Memory B cell (primary cell): ENCODE results near the gene TSSK3.
A peak's percentile ranks its signal among the peaks of the same experiment; 100 is the strongest.

Experiments
- ATAC-seq: fragments of 150-1000 bp; cut with Tn5 transposase; 2 replicates; pipeline ENCODE4 v1.10.0; 2021; ENCODE audit warnings: low read depth, mild to moderate bottlenecking, moderate library complexity
- DNase-seq, 2 donors: peaks; one replicate each; pipeline ENCODE4 v3.0.0; 2022; ENCODE audit warnings: low spot score in 2 of 2
- H3K27ac Mint-ChIP-seq: one replicate; pipeline ENCODE4 v1.8.0; 2022; ENCODE audit warnings: mild to moderate bottlenecking, moderate library complexity, mixed read lengths
- H3K27me3 Mint-ChIP-seq: one replicate; pipeline ENCODE4 v1.8.0; 2022; ENCODE audit warnings: mixed read lengths
- H3K36me3 Mint-ChIP-seq: one replicate; pipeline ENCODE4 v1.8.0; 2022; ENCODE audit warnings: mild to moderate bottlenecking, mixed read lengths
- H3K4me1 Mint-ChIP-seq: one replicate; pipeline ENCODE4 v1.8.0; 2022; ENCODE audit warnings: mixed read lengths
- H3K4me3 Mint-ChIP-seq: one replicate; pipeline ENCODE4 v1.8.0; 2022; ENCODE audit warnings: mild to moderate bottlenecking, moderate library complexity, mixed read lengths
- H3K9me3 Mint-ChIP-seq: one replicate; pipeline ENCODE4 v1.8.0; 2022; ENCODE audit warnings: mixed read lengths

Gene TSSK3

DNA sequence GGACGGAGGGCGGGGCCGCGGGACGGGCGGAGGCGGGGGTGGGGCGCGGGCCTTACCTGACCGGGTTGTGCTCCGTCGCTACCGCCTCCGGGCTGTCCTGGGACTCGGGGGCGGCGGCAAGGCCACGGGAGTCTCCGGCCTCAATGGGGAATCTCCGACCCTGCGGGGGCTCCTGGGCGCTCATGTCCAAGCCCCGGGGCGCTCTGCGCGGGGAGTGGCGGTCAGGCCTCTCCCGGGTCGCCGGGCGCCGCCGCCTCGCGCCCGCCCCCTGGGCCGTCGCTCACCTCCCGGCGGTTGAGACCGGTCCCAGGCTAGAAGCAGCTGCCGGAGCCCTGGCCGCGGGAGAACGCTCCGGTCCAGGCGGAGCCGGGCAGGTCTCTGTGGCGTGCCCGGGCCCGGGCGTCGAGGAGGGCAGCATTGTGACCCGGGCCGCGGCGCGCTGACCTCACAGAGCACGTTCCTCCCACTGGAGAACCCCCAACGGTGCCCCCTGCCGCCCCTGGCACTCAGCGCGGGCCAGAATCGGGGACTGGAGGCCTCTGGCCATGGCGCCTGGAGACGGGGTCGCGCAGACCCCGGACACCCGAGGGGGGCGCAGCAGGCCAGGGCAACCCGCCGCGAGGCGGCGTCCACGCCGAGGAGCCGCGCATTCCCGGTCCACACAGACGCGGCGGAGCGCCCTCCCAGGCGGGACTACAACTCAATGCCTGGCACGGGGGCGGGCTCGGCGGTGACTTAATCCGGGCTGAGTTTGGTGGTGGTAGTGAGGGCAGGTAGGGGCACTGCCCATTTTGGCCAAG, 465 bp upstream of the TSSK3 start:
- ATAC-seq, result peak; percentile 28
- Mint-ChIP-seq H3K4me3 (peak overlapping the region; percentile 61), H3K27me3 (no peaks in the 10 kb centered on the region), H3K27ac (peak overlapping the region; percentile 40), H3K4me1 (peaks cover 17% of the 10 kb centered on the region), H3K36me3 (peaks cover 10% of the 10 kb centered on the region), H3K9me3 (no peaks in the 10 kb centered on the region)
- peak in 1 of 2 donors; percentile 44 for DNase-seq

DNA sequence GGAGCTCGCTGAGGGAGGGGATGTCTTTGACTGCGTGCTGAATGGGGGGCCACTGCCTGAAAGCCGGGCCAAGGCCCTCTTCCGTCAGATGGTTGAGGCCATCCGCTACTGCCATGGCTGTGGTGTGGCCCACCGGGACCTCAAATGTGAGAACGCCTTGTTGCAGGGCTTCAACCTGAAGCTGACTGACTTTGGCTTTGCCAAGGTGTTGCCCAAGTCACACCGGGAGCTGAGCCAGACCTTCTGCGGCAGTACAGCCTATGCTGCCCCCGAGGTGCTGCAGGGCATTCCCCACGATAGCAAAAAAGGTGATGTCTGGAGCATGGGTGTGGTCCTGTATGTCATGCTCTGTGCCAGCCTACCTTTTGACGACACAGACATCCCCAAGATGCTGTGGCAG, 1.4 kb downstream of the TSSK3 start:
- ATAC-seq, result no peak

DNA sequence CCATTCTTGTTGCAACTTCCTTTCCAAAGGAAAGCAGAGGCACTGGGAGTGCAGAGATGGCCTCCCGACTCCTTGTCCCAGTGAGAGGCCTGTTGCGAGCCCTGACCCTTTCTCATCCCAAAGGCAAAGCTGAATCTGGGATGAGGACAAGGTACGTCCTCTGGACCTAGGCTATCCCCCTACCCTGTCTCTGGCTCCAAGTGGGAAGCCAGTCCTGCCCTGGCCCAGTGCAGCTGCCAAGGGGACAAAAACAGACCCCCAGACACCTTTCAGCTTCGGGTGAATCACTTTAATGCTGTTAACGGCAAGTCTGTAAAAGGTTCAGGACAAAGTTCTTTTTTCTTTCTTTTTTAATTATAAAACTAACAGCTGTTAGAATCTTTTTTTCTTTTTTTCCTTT, 2.5 kb downstream of the TSSK3 start:
- no peaks in the 10 kb centered on the region for H3K27me3 Mint-ChIP-seq
- H3K36me3 Mint-ChIP-seq, result peaks cover 13% of the 10 kb centered on the region
- no peak overlapping the region for H3K27ac Mint-ChIP-seq
- no peak overlapping the region for H3K4me3 Mint-ChIP-seq
- no peaks in the 10 kb centered on the region for H3K9me3 Mint-ChIP-seq
- peaks cover 10% of the 10 kb centered on the region for H3K4me1 Mint-ChIP-seq
- no peak for DNase-seq
- no peak for ATAC-seq

More for the DNA sequence above, 1.4 kb downstream of the TSSK3 start:
- Mint-ChIP-seq H3K9me3 (no peaks in the 10 kb centered on the region), H3K4me3 (no peak overlapping the region), H3K4me1 (peaks cover 17% of the 10 kb centered on the region), H3K36me3 (peaks cover 12% of the 10 kb centered on the region), H3K27me3 (no peaks in the 10 kb centered on the region), H3K27ac (no peak overlapping the region)
- no peak for DNase-seq

DNA sequence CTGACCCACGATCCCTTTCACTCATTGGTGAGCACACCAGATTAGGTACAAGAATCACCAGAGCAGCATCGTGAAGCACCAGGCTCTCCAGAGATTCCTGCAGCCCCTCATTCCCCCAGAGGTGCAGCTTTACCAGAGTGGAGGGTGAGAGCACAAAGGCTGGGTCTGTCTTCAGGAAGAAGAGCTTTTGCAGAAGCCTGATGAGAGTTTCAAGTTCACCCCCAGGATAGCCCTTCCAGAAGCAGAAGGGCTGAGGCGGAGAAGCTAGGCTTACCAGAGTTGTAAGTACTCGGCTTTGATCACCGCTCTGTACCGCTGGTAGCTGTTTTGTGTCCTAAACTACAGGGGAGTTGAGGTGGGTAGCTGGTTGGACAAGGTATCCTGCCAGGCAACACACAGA, 3.1 kb downstream of the TSSK3 start:
- no peak for DNase-seq
- Mint-ChIP-seq H3K27ac (no peak overlapping the region), H3K4me3 (no peak overlapping the region), H3K4me1 (peaks cover 8% of the 10 kb centered on the region), H3K27me3 (no peaks in the 10 kb centered on the region), H3K36me3 (peaks cover 13% of the 10 kb centered on the region), H3K9me3 (no peaks in the 10 kb centered on the region)
- no peak for ATAC-seq

DNA sequence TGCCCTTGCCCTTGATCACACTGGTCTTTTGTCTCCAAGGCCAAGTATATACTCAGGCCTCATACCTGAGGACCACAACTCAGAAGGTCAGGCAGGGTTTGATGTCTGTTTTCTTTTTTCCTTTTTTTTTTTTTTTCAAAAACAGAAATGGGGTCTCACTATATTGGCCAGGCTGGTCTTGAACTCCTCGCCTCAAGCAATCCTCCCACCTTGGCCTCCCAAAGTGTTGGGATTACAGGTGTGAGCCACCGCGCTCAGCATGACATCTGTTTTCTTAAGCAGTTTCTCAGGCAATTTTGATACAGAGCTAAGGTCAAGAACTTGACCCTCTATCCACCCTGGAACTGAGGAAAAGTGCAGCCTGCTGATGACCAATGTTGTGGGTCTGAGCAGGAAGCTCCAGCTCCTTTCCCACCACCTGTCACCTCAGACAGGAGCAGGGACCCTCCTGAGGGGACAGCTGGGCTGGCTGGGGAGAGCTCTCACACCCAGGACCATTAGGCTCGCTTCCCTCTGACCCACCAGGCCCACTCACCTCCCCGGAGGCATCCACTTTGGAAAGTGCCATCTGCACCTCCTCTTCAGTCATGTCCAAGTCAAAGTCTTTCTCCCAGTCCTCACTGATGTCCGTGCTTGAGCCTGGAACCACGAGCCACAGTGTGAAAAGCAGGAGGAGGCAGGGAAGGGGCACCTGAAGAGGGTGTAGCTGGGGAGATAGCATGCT, 5.7 kb downstream of the TSSK3 start:
- no peak overlapping the region for H3K4me3 Mint-ChIP-seq
- H3K36me3 Mint-ChIP-seq, result peaks cover 18% of the 10 kb centered on the region
- H3K27me3 Mint-ChIP-seq, result no peaks in the 10 kb centered on the region
- DNase-seq (no peak), ATAC-seq (no peak)
- H3K27ac Mint-ChIP-seq, result no peak overlapping the region
- peaks cover 16% of the 10 kb centered on the region for H3K4me1 Mint-ChIP-seq
- no peaks in the 10 kb centered on the region for H3K9me3 Mint-ChIP-seq

DNA sequence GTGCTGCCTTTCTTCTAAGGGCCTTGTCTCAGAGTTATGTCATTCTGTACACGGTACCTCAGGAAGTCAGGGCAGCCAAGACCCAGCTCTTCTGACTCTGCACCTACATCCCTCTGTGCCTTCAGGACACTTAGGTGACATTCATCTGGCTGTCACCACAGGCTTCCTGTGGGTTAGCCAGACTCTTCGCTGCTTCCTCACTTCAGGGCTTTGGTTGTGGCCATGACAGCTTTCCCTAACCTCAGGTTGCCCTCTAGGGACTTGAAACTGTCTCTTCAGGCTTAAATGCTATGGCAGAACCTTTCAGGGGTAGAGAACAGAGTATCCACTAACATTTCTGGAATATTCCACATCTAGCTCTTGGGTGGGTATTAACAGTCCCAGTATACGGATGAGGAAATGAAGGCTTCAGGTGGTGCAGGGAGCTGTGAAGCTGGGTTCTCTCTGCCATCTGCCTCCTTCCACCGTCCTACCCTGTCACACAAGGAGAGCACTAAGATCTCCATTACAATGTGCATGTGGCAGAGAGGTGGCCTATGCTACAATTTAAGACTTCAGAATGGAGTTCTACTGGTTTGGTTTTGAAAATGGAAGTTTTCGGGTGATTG, 9.9 kb downstream of the TSSK3 start:
- H3K36me3 Mint-ChIP-seq, result peaks cover 27% of the 10 kb centered on the region
- DNase-seq (no peak), ATAC-seq (peak; percentile 87)
- no peaks in the 10 kb centered on the region for H3K9me3 Mint-ChIP-seq
- H3K4me1 Mint-ChIP-seq, result peaks cover 17% of the 10 kb centered on the region
- H3K27me3 Mint-ChIP-seq, result no peaks in the 10 kb centered on the region
- H3K27ac Mint-ChIP-seq, result peak overlapping the region; percentile 8
- no peak overlapping the region for H3K4me3 Mint-ChIP-seq

DNA sequence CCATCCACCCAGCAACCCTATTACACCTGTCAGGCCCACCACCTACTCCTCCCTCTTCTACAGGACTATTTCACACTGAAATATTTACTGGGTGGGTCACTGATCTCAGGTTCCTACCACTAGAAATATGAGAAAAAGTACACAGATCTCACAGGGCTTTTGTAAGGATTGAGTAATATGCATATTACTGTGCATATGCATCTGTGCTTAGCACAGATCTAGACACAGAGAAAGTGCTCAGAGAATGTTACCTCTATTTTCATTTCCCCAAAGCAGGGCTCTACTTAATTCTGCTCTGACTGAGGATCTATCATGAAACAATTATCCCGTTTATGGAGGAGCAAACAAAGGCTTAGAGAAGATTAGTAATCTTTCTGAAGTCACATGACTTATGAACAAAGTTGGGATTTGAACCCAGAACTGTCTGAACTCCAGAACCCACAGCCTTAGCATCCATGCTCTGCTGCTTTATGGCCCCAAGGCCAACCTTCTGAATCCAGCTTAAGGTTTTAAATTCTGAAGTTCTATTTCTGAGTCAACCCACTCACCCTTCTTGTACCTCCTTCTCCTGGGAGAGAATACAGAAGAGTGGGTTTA, 11.8 kb downstream of the TSSK3 start:
- no peaks in the 10 kb centered on the region for H3K9me3 Mint-ChIP-seq
- H3K4me3 Mint-ChIP-seq, result no peak overlapping the region
- H3K27ac Mint-ChIP-seq, result peak overlapping the region; percentile 41
- no peak for DNase-seq
- peaks cover 36% of the 10 kb centered on the region for H3K36me3 Mint-ChIP-seq
- H3K4me1 Mint-ChIP-seq, result peaks cover 17% of the 10 kb centered on the region
- no peaks in the 10 kb centered on the region for H3K27me3 Mint-ChIP-seq
- ATAC-seq, result no peak

DNA sequence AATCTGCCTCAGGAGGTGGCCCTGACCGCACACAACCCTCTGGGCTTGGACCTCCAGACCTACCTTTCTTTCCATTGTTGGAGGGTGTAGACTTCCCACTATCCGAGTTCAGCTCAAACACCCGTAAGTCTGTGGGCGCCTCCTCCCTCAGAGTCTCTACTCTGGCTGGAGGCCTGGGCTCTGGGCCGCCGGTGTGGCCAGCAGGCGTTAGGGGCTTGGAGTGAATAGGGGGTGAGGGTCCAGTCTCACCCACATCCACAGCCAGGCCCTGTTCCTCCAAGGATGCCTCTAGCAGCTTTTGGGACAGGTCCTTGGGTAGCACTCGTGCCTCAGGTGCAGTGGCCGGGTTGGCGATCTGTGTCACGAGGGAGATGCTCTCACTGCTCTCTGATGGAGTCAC, 13.9 kb downstream of the TSSK3 start:
- no peak for DNase-seq
- Mint-ChIP-seq H3K4me3 (no peak overlapping the region), H3K4me1 (peaks cover 17% of the 10 kb centered on the region), H3K27ac (no peak overlapping the region), H3K36me3 (peaks cover 47% of the 10 kb centered on the region), H3K9me3 (no peaks in the 10 kb centered on the region), H3K27me3 (no peaks in the 10 kb centered on the region)
- no peak for ATAC-seq

DNA sequence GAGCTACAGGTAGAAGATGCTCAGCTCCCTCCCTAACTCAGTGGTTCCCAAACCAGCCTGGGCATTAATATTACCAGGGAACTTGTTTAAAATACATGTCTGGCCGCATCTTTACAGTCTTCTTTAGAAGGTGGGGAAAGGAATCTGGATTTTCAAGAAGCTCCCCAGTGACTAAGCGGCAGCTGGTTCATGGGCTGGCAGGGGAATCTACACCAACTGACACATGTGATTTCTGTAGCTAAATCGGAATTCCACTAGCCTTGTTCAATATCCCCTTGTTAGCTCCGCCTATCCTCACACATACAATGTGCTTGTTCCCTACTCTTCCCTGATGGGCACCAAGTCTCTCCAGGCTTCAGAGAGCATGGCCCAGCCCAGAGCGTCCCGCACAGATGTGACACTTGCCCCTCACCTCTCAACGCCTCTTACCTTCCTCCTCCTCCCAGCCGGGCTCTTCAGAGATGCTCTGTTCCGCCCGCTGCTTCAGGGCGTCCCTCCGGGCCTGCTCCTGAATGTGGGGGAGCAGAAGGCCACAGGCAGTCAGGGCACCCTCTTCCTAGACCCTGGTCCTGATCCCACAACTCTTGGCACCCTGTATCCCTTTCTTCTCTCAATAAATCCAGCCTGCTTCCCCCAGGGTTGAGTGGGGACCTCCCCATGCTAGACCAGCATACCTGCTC, 15.3 kb downstream of the TSSK3 start:
- H3K27me3 Mint-ChIP-seq, result no peaks in the 10 kb centered on the region
- no peak for ATAC-seq
- H3K4me1 Mint-ChIP-seq, result peaks cover 7% of the 10 kb centered on the region
- no peaks in the 10 kb centered on the region for H3K9me3 Mint-ChIP-seq
- H3K4me3 Mint-ChIP-seq, result no peak overlapping the region
- H3K36me3 Mint-ChIP-seq, result peaks cover 46% of the 10 kb centered on the region
- no peak overlapping the region for H3K27ac Mint-ChIP-seq
- no peak for DNase-seq

DNA sequence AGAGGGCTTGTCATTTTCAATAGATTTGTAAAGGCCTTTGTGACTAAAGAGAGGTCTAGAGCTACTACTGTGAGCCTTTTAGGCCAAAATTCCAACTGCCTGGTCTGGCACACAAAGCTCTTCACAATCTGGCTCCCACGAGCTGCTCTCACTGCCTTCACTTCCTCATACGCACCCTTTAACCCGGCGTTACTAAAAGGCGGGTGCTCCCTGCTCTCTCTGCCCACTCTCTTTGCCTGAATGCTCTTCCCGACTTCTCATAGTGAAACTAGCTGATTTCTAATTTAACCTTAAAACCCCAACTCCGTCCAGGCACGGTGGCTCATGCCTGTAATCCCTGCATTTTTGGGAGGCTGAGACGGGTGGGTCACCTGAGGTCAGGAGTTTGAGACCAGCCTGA, 17.7 kb downstream of the TSSK3 start:
- no peak for ATAC-seq
- Mint-ChIP-seq H3K27ac (no peak overlapping the region), H3K4me1 (no peaks in the 10 kb centered on the region), H3K4me3 (no peak overlapping the region), H3K27me3 (no peaks in the 10 kb centered on the region), H3K36me3 (peaks cover 41% of the 10 kb centered on the region), H3K9me3 (no peaks in the 10 kb centered on the region)
- DNase-seq, result no peak

DNA sequence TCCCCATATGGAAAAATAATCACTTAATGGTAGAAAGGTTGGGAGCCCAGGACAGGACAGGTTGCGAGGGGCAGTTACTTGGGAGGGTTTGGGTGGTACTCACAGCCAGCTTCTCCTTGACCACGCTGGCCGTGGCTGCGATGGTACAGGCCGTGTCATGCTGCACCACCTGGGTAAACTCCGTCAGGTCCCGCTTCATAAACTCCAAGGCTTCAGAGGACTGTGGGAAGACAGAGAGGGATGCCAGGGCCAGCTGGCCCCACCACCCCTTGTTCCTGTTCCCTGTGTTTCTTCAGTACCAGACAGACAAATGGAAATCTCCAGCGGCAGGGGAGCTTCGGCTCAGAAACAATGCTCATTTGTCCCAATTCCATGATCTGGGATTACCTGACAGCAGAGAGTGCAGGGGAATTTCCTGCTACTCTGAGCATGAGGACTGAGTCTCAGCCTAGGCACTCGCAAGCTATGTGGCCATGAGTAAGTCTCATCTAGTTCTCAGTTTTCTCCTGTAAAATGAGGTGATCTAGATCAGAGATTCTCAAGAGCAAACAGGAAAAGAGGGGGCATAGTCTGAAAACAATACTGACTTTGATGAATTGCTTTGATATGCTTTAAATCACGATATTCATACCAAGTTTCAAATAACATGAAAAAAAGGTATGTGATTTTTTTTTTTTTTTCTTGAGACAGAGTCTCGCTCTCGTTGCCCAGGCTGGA, 24.5 kb downstream of the TSSK3 start:
- peaks cover 16% of the 10 kb centered on the region for H3K36me3 Mint-ChIP-seq

DNA sequence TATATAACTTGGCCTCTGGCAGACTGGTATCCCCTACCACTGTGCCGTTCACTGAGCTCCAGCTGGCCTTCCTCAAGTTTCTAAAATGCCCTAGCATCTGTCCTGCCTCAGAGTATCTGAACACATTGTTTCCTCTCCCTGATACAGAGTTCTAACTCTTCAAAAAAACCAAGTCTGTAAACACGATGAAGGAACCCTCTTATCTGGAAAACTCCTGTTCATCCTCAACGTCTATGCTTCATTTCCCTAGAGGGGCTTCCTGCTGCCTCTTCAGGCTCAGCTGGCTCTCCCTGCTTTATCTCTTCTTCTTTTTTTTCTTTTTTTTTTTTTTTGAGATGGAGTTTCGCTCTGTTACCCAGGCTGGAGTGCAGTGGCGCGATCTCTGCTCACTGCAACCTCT, 26.3 kb downstream of the TSSK3 start:
- Mint-ChIP-seq H3K9me3 (no peaks in the 10 kb centered on the region), H3K27me3 (no peaks in the 10 kb centered on the region), H3K27ac (no peak overlapping the region), H3K4me1 (peaks cover 6% of the 10 kb centered on the region), H3K36me3 (peaks cover 11% of the 10 kb centered on the region), H3K4me3 (no peak overlapping the region)
- ATAC-seq (no peak), DNase-seq (no peak)

More for the DNA sequence above, 24.5 kb downstream of the TSSK3 start:
- Mint-ChIP-seq H3K27me3 (no peaks in the 10 kb centered on the region), H3K9me3 (no peaks in the 10 kb centered on the region), H3K4me3 (no peak overlapping the region), H3K4me1 (no peaks in the 10 kb centered on the region), H3K27ac (no peak overlapping the region)
- ATAC-seq (no peak), DNase-seq (no peak)
